GM12891 (cell line): ENCODE results near the gene TLCD2.

ENCODE experiments used
- POLR2A ChIP-seq: IDR thresholded peaks from 2 replicates; pipeline ENCODE4 v1.6.1; 2011; ENCODE audit warnings: low read depth, low read length, control low read depth
- POLR2AphosphoS5 ChIP-seq: IDR thresholded peaks from 2 replicates; pipeline ENCODE4 v1.6.1; 2011; ENCODE audit warnings: low read depth, low read length, control low read depth
- POU2F2 ChIP-seq: IDR thresholded peaks from 2 replicates; pipeline ENCODE4 v1.6.1; 2011; ENCODE audit warnings: low read depth, mild to moderate bottlenecking, control low read depth, low read length, moderate library complexity
- TAF1 ChIP-seq: IDR thresholded peaks from 2 replicates; pipeline ENCODE4 v1.6.1; 2011; ENCODE audit warnings: low read depth, low read length, control low read depth

- TF ChIP-seq POLR2AphosphoS5 = no peak
- no peak for TF ChIP-seq TAF1
- no peak for TF ChIP-seq POLR2A
- no peak for TF ChIP-seq POU2F2
These were observed 45.2 kb upstream of the TLCD2 start for GRCh38 chr17:1755252-1755826.
